H1 (cell line): Measurements from ENCODE around the gene CDK12. TPM values are rescaled to one million over a fixed set of nuclear protein-coding genes. Genes with fewer than 3 reads are reported as not detected.

ENCODE experiments used
- CTCF ChIA-PET: fragments of 300-600 bp; sonication (Branson Sonifier 250); formaldehyde crosslinking; loops from one replicate; lab custom pipeline; 2021; ENCODE audit not compliant: partially characterized antibody; lab: Charles Lee
- POLR2A ChIA-PET: fragments of 300-600 bp; sonication (Branson Sonifier 250); formaldehyde crosslinking; loops from one replicate; lab custom pipeline; 2021; ENCODE audit warnings: inconsistent platforms; ENCODE audit not compliant: partially characterized antibody; lab: Charles Lee
- DNase-seq, 2 experiments: peaks; one replicate each; pipeline versions ENCODE4 v3.0.0 to v3.0.0-alpha.2; 2010 to 2022; ENCODE audit warnings: low spot score in 2 of 2, low read depth in 1 of 2, mixed read lengths in 1 of 2
- FAIRE-seq: peaks from 2 replicates; lab custom pipeline; 2011; peaks lifted over from hg19 to GRCh38; lab: Jason Lieb, UNC
- H2AFZ ChIP-seq: 2 replicates; pipeline ENCODE4 v1.8.1; 2012; ENCODE audit warnings: low read length, inconsistent platforms
- H2AK5ac ChIP-seq: 2 replicates; pipeline ENCODE4 v1.6.1; 2013; ENCODE audit warnings: low read depth, low read length
- H2BK120ac ChIP-seq: replicated peaks from 2 replicates; pipeline ENCODE3; 2013; ENCODE audit warnings: low read depth, low read length, inconsistent platforms
- H2BK12ac ChIP-seq: 2 replicates; pipeline ENCODE4 v1.6.1; 2013; ENCODE audit warnings: low read depth, low read length
- H2BK15ac ChIP-seq: 2 replicates; pipeline ENCODE4 v1.6.1; 2013; ENCODE audit warnings: low read length
- H2BK20ac ChIP-seq: 2 replicates; pipeline ENCODE4 v1.6.1; 2013; ENCODE audit warnings: low read length
- H2BK5ac ChIP-seq: 2 replicates; pipeline ENCODE4 v1.6.1; 2013; ENCODE audit warnings: low read depth, low read length
- H3K14ac ChIP-seq: 2 replicates; pipeline ENCODE4 v1.6.1; 2013; ENCODE audit warnings: inconsistent platforms; ENCODE audit not compliant: insufficient read length
- H3K18ac ChIP-seq: 2 replicates; pipeline ENCODE4 v1.6.1; 2013; ENCODE audit warnings: low read length; ENCODE audit errors: extremely low read depth
- H3K23ac ChIP-seq: 2 replicates; pipeline ENCODE4 v1.6.1; 2013; ENCODE audit warnings: inconsistent platforms; ENCODE audit not compliant: insufficient read length
- H3K23me2 ChIP-seq: 2 replicates; pipeline ENCODE4 v1.6.1; 2013; ENCODE audit warnings: low read depth, low read length
- H3K27ac ChIP-seq: 2 replicates; pipeline ENCODE4 v1.6.1; 2011; ENCODE audit warnings: low read depth, low read length, inconsistent platforms
- H3K27me3 ChIP-seq, 4 experiments: replicated peaks in 1 of 4; 1 replicate in 1 of 4; 2 replicates in 3 of 4; pipeline versions ENCODE4 v1.6.1 to v1.8.1; 2011 to 2013; ENCODE audit warnings: low read length in 3 of 4, mild to moderate bottlenecking in 3 of 4, inconsistent platforms in 2 of 4, mixed read lengths in 2 of 4, moderate library complexity in 1 of 4; ENCODE audit not compliant: control insufficient read depth in 3 of 4, insufficient read depth in 3 of 4; ENCODE audit errors: extremely low read depth in 1 of 4
- H3K36me3 ChIP-seq, 4 experiments: 2 replicates each; pipeline versions ENCODE4 v1.6.1 to v1.8.1; 2011 to 2013; ENCODE audit warnings: mild to moderate bottlenecking in 4 of 4, low read length in 3 of 4, moderate library complexity in 2 of 4, control low read depth in 1 of 4, inconsistent platforms in 1 of 4; ENCODE audit not compliant: insufficient read depth in 4 of 4, control insufficient read depth in 2 of 4
- H3K4ac ChIP-seq: replicated peaks from 2 replicates; pipeline ENCODE3; 2013; ENCODE audit warnings: low read length, low read depth, mixed read lengths, inconsistent platforms; ENCODE audit not compliant: insufficient read length
- H3K4me1 ChIP-seq, 4 experiments: replicated peaks in 1 of 4; 1 replicate in 1 of 4; 2 replicates in 3 of 4; pipeline versions ENCODE4 v1.6.1 to v1.8.1; 2011 to 2013; ENCODE audit warnings: low read length in 3 of 4, inconsistent platforms in 2 of 4, mixed read lengths in 1 of 4; ENCODE audit not compliant: insufficient read depth in 4 of 4, control insufficient read depth in 3 of 4
- H3K4me2 ChIP-seq, 2 experiments: 2 replicates each; pipeline versions ENCODE4 v1.6.1 to v1.8.1; 2011 to 2013; ENCODE audit warnings: low read depth in 2 of 2, low read length in 2 of 2, control low read depth in 1 of 2, inconsistent platforms in 1 of 2, mild to moderate bottlenecking in 1 of 2; ENCODE audit not compliant: insufficient read depth in 1 of 2
- H3K4me3 ChIP-seq, 4 experiments: fragments of 200-600, 300-600 bp in 1 of 4; sonication (generic), shearing (Covaris generic), sonication (Bioruptor Twin) in 1 of 4; 2 replicates each; pipeline versions ENCODE4 v1.5.1 to v1.8.1; 2011 to 2016; ENCODE audit warnings: low read length in 4 of 4, low read depth in 3 of 4, control low read depth in 2 of 4, inconsistent platforms in 2 of 4, mild to moderate bottlenecking in 2 of 4, mixed read lengths in 1 of 4, moderate library complexity in 1 of 4; ENCODE audit not compliant: insufficient read depth in 2 of 4; ENCODE audit errors: extremely low read depth in 1 of 4
- H3K56ac ChIP-seq: replicated peaks from 2 replicates; pipeline ENCODE3; 2013; ENCODE audit warnings: low read depth, mild to moderate bottlenecking, mixed read lengths, low read length, inconsistent platforms; ENCODE audit not compliant: insufficient read length
- H3K79me1 ChIP-seq: 2 replicates; pipeline ENCODE4 v1.6.1; 2013; ENCODE audit warnings: low read depth, low read length, control low read depth
- H3K79me2 ChIP-seq, 2 experiments: 2 replicates each; pipeline versions ENCODE4 v1.6.1 to v1.8.1; 2012 to 2013; ENCODE audit warnings: low read length in 2 of 2, mild to moderate bottlenecking in 2 of 2, inconsistent platforms in 1 of 2; ENCODE audit not compliant: insufficient read depth in 2 of 2, control insufficient read depth in 1 of 2
- H3K9ac ChIP-seq, 4 experiments: replicated peaks in 1 of 4; 1 replicate in 1 of 4; 2 replicates in 3 of 4; pipeline versions ENCODE4 v1.6.1 to v1.8.1; 2011 to 2013; ENCODE audit warnings: low read depth in 3 of 4, low read length in 3 of 4, control low read depth in 2 of 4, mild to moderate bottlenecking in 2 of 4, moderate library complexity in 2 of 4, inconsistent platforms in 1 of 4; ENCODE audit errors: extremely low read depth in 1 of 4
- H3K9me3 ChIP-seq, 2 experiments: 2 replicates each; pipeline versions ENCODE4 v1.6.1 to v1.8.1; 2012 to 2013; ENCODE audit warnings: mild to moderate bottlenecking in 2 of 2, moderate library complexity in 2 of 2, control low read depth in 1 of 2, inconsistent platforms in 1 of 2, low read depth in 1 of 2, low read length in 1 of 2, mixed read lengths in 1 of 2; ENCODE audit not compliant: insufficient read depth in 2 of 2
- H4K20me1 ChIP-seq, 2 experiments: replicated peaks in 1 of 2; 2 replicates each; pipeline versions ENCODE3 to v1.8.1; 2011 to 2013; ENCODE audit warnings: inconsistent platforms in 2 of 2, low read length in 2 of 2, mild to moderate bottlenecking in 1 of 2; ENCODE audit not compliant: insufficient read depth in 2 of 2, control insufficient read depth in 1 of 2
- H4K5ac ChIP-seq: 2 replicates; pipeline ENCODE4 v1.6.1; 2013; ENCODE audit warnings: low read length, low read depth, mixed read lengths, inconsistent platforms; ENCODE audit not compliant: insufficient read length
- H4K8ac ChIP-seq: 2 replicates; pipeline ENCODE4 v1.8.0; 2013; ENCODE audit warnings: mild to moderate bottlenecking, moderate library complexity, low read length, inconsistent platforms; ENCODE audit not compliant: insufficient read depth; ENCODE audit errors: extremely low read depth
- H4K91ac ChIP-seq: replicated peaks from 2 replicates; pipeline ENCODE3; 2013; ENCODE audit warnings: low read length, mixed read lengths, inconsistent platforms; ENCODE audit not compliant: insufficient read length
- CBX8 ChIP-seq: fragments of 300-800, 300-1000 bp; sonication (generic); IDR thresholded peaks from 2 replicates; pipeline ENCODE4 v1.7.1; 2016; ENCODE audit warnings: low read depth, low read length, borderline replicate concordance
- CTCF ChIP-seq, 3 experiments: IDR thresholded peaks; 1 replicate in 2 of 3; 2 replicates in 1 of 3; pipeline versions ENCODE4 v1.5.1 to v1.6.1; 2011; ENCODE audit warnings: low read length in 3 of 3, mild to moderate bottlenecking in 3 of 3, inconsistent platforms in 2 of 3, low read depth in 1 of 3, moderate library complexity in 1 of 3; ENCODE audit not compliant: insufficient read depth in 1 of 3; ENCODE audit errors: control extremely low read depth in 1 of 3
- HDAC2 ChIP-seq, 2 experiments: fragments of 300-600 bp in 1 of 2; sonication (generic) in 1 of 2; IDR thresholded peaks; 2 replicates each; pipeline ENCODE4 v1.6.1; 2011 to 2012; ENCODE audit warnings: low read depth in 2 of 2, low read length in 2 of 2, mild to moderate bottlenecking in 2 of 2, moderate library complexity in 2 of 2, borderline replicate concordance in 1 of 2, inconsistent platforms in 1 of 2
- POLR2AphosphoS5 ChIP-seq: IDR thresholded peaks from 2 replicates; pipeline ENCODE4 v1.6.1; 2011; ENCODE audit warnings: low read depth, low read length
- SAP30 ChIP-seq: fragments of 300-600 bp; sonication (generic); IDR thresholded peaks from 2 replicates; pipeline ENCODE4 v1.7.1; 2012; ENCODE audit warnings: low read length, moderate library complexity, mild to moderate bottlenecking, inconsistent platforms; ENCODE audit not compliant: insufficient read depth, insufficient replicate concordance
- SIN3A ChIP-seq, 2 experiments: IDR thresholded peaks in 1 of 2; conservative IDR thresholded peaks in 1 of 2; 2 replicates each; pipeline ENCODE4 v1.6.1; 2011 to 2012; ENCODE audit warnings: low read length in 2 of 2, improper control_type of control experiment in 1 of 2, low read depth in 1 of 2, mild to moderate bottlenecking in 1 of 2
- SRF ChIP-seq: IDR thresholded peaks from 2 replicates; pipeline ENCODE4 v1.6.1; 2011; ENCODE audit warnings: mild to moderate bottlenecking, low read depth, low read length, moderate library complexity
- WGBS, 2 experiments: shearing (Covaris generic) in 1 of 2; methylation state at CpG; one replicate each; pipeline versions ENCODE4 v1.1.6 to v1.1.7; 2013 to 2015; ENCODE audit warnings: low lambda C conversion rate in 2 of 2, mixed read lengths in 2 of 2, inconsistent platforms in 1 of 2, low coverage in 1 of 2, missing lambda C conversion rate in 1 of 2; ENCODE audit not compliant: insufficient replicate concordance in 2 of 2, insufficient coverage in 1 of 2, insufficient read length in 1 of 2; ENCODE audit errors: extremely low coverage in 1 of 2, missing lambda C conversion rate in 1 of 2; 5-methylcytosine and 5-hydroxymethylcytosine counted together
- polyA plus RNA-seq, 7 experiments: library from polyadenylated mRNA; depleted of rRNA in 3 of 7; stranded (reverse) in 5 of 7; unstranded in 2 of 7; fragments of >200 nt in 5 of 7; fragments of 200-250 nt in 2 of 7; gene quantifications; 1 replicate in 5 of 7; 2 replicates in 1 of 7; 4 replicates in 1 of 7; pipeline versions ENCODE4 v1.2.1 to v1.2.3, GENCODE V29; 2011 to 2013; ENCODE audit warnings: missing spikeins in 2 of 7, mixed read lengths in 2 of 7
- total RNA-seq: library from RNA; stranded (reverse); fragmentation: NEBNext Ultra II Directional; extraction: Animal tissue kit (Norgen Biotek cat#: 25700); gene quantifications from 2 replicates; pipeline ENCODE4 v1.2.1, GENCODE V29; 2021

The CDK12 gene
- total and polyA plus RNA-seq, 2 of the 8 experiments (the other 6 are each of a cell fraction or from before 2014, with no cell fraction given) = 14.8 to 70.3 TPM

GRCh38 chr17:39461926-39462569 is 762 bp downstream of the CDK12 start:
- no peak overlapping the region for H2AFZ ChIP-seq
- no peaks in the 10 kb centered on the region for H3K27me3 ChIP-seq
- peak overlapping the region; percentile 65 to 95 (median 91) for H3K4me3 ChIP-seq
- peaks cover 13% of the 10 kb centered on the region for H3K23me2 ChIP-seq
- H2BK120ac ChIP-seq = no peak overlapping the region
- H3K9me3 ChIP-seq = no peaks in the 10 kb centered on the region
- H2BK20ac ChIP-seq = no peak overlapping the region
- H2BK12ac ChIP-seq = no peak overlapping the region
- H3K36me3 ChIP-seq = peaks cover 0 to 3% (median 0%) of the 10 kb centered on the region in 4 experiments; a peak in 1 of 8 replicates
- peak overlapping the region; percentile 89 to 96 for H3K4me2 ChIP-seq
- TF ChIP-seq CTCF (IDR thresholded peaks at IDR 0.05; ENCODE audit: control extremely low read depth in 1 of 3, insufficient read depth in 1 of 3, low read depth in 1 of 3, low read length in 3 of 3) = no peak
- no peak for TF ChIP-seq SRF
- peak; percentile 14 to 62; a peak in 1 of 4 replicates for TF ChIP-seq SIN3A (conservative IDR thresholded peaks at IDR 0.05 in 1 of 2, IDR thresholded peaks at IDR 0.05 in 1 of 2; ENCODE audit: low read depth in 1 of 2, low read length in 2 of 2)
- TF ChIP-seq SAP30 = peak; percentile 83
- TF ChIP-seq CBX8 = no peak
- TF ChIP-seq HDAC2 (IDR thresholded peaks at IDR 0.05; ENCODE audit: borderline replicate concordance in 1 of 2, low read depth in 2 of 2, low read length in 2 of 2) = 0 out of 4 replicates have a peak, but pooled peaks of 1 of the 2 experiments have one; percentile 19
- TF ChIP-seq POLR2AphosphoS5 = peak; percentile 12; the same call in 1 of the 2 replicates
- H4K20me1 ChIP-seq = peaks cover 16 to 25% of the 10 kb centered on the region in 2 experiments
- no peak overlapping the region for H3K14ac ChIP-seq
- peak overlapping the region; percentile 99 for H2BK5ac ChIP-seq
- no peak overlapping the region for H3K4ac ChIP-seq
- FAIRE-seq (no peak), DNase-seq (peak in 1 of 2 experiments; percentile 54)
- no peak overlapping the region for H3K18ac ChIP-seq
- ChIA-PET POLR2A (interaction anchor here (1.0 to 7.5 kb wide), 19 partner anchors 10 to 262 kb away, joined by 3 to 167 read pairs (median 5); partner anchors contain the start of genes FBXL20, MED1, RPL19 and STAC2), CTCF (interaction anchor here (2.3 kb wide), 1 partner anchor 10 kb away, joined by 10 read pairs; the partner anchor contains the start of gene MED1)
- peak overlapping the region; percentile 94 to 100 (median 100) for H3K9ac ChIP-seq
- no peak overlapping the region for H2AK5ac ChIP-seq
- H4K5ac ChIP-seq = no peak overlapping the region
- H3K27ac ChIP-seq = peak overlapping the region; percentile 98
- WGBS, 2 experiments = 4% methylated on average over 30 of the region's 34 CpGs; no CpG with 5 or more reads in 1 of the 2 experiments
- peaks cover 4% of the 10 kb centered on the region; the same call in 1 of the 2 replicates for H3K79me1 ChIP-seq
- H3K56ac ChIP-seq = peak overlapping the region; percentile 99
- H3K79me2 ChIP-seq = peaks cover 33 to 54% of the 10 kb centered on the region in 2 experiments
- H3K4me1 ChIP-seq = no peaks in the 10 kb centered on the region; a peak in 3 of 7 replicates
- no peak overlapping the region for H4K91ac ChIP-seq
- no peak overlapping the region for H3K23ac ChIP-seq
- H4K8ac ChIP-seq = peak overlapping the region; percentile 100
- no peak overlapping the region for H2BK15ac ChIP-seq
